Activated CD4-positive, alpha-beta T cell treated with anti-CD3 and anti-CD28 coated beads, Interleukin-2, amount 50 U/mL, for 48 hours (primary cell): Measurements from ENCODE around the gene RAB34.

Experiments used
- DNase-seq, 2 experiments: peaks; one replicate each; pipeline ENCODE4 v3.0.0-alpha.2; 2020

RAB34 gene

DNA sequence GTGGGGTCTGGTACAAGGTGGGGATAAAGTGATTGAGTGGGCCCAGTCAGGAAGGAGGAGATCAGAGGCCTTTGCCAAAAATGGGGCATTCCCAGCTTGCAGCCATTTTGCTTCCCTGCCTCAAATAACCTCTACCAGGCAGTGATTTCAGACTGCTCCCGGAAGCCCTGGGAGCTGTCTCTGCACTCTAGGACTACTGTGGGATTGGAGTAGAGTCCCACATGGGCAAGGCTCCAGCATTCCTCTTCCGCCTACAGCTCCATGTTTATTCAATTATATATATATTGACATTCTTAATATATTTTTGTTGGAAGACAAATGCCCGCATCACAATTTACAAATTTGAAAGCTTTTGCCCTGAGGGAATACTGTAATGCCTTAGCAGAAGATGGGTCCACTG is 42.2 kb downstream of the RAB34 start:
- DNase-seq, result no peak

DNA sequence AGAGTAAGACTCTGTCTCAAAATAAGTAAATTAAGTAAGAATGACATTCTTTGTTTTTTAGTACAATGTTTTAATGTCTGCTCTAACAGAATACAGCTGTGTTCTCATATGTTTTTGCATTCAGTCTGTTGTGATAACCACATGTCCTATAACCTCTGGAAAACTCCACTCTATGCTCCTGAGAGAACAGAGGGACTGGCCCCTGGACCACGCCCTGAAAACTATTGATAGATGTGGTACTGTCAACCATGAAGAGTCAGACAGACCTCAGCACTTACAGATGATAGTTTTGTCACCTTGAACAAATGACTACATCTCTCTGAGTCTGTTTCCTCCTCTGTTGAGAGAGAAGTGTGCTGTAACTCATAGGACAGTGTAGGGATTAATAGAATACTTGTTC is 47.8 kb downstream of the RAB34 start:
- DNase-seq, result no peak

DNA sequence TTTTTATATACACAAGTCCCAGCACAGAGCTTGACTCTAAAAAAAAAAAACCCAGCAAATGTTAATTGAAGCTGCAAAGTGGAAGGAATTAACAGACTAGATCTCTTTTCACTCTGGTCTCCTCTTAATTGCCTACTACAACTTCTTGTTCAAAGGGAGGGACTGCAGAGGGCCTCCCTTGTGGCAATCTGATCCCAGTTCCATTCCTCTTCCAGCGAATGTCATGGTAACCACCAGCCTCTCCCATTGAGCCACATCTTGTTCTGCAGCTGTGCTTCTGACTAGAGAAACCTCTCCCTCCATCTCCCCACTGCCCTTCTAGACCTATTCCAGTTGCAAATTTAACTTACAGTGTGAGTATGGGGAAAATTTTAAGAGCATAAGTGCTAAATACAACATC is 49.8 kb downstream of the RAB34 start:
- no peak for DNase-seq

DNA sequence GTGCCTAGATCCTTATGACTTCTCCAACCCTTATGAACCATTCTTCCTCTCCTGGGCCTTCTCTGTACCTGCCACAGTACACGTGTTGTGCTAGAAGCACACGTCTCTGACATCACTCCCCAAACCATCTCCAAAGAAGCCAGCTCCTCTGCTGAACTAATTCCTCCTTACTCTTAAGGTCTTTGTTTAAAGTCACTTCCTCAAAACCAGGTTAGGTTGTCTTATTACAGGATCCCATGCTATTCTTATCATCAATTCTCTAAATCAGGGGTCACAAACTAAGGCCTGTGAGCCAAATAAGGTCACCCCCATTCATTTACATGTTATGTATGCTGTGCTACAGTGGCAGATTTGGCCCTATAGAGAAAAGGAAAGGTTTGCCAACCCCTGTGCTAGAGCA is 51.7 kb downstream of the RAB34 start:
- DNase-seq, result no peak
